ENCODE results near the gene EML1.
A peak's percentile ranks its signal among the peaks of the same experiment; 100 is the strongest.
"Not testable (repeated sequence)": the region's sequence is repeated elsewhere in the genome, so short reads cannot be mapped to it uniquely, and the experiment has no call there.

Gene EML1

GRCh38 chr14:99939421-99939820, 146.2 kb downstream of the EML1 start:
- no peak for DNase-seq (ENCODE audit: low read depth)

- no peak for DNase-seq (ENCODE audit: low read depth)
These were observed 146.9 kb downstream of the EML1 start for GRCh38 chr14:99940064-99940463.

GRCh38 chr14:99941211-99941610, 148.0 kb downstream of the EML1 start:
- DNase-seq (ENCODE audit: low read depth) = no peak

GRCh38 chr14:99943620-99944019, 150.4 kb downstream of the EML1 start:
- no peak for DNase-seq (ENCODE audit: low read depth)

DNA sequence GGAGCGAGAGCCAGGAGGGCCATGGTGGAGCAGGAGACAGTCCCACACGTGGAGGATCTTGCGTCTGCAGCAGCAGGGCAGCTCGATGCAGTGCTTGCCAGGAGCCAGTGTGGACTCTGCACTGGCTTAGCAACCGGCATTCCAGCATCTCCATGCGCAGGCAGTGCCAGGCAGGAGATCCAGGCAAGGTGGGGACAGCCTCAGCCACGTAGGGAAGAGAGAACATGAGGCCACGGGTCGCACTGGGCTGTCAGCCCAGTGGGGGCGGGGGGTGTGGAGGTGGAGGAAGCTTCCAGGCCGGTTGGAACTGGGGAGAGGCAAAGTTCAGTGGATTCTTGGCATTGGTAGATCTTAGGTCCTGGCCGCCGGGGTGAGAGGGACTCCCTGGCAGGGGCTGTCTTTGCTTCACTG, 151.0 kb downstream of the EML1 start:
- no peak for DNase-seq (ENCODE audit: low read depth)

DNA sequence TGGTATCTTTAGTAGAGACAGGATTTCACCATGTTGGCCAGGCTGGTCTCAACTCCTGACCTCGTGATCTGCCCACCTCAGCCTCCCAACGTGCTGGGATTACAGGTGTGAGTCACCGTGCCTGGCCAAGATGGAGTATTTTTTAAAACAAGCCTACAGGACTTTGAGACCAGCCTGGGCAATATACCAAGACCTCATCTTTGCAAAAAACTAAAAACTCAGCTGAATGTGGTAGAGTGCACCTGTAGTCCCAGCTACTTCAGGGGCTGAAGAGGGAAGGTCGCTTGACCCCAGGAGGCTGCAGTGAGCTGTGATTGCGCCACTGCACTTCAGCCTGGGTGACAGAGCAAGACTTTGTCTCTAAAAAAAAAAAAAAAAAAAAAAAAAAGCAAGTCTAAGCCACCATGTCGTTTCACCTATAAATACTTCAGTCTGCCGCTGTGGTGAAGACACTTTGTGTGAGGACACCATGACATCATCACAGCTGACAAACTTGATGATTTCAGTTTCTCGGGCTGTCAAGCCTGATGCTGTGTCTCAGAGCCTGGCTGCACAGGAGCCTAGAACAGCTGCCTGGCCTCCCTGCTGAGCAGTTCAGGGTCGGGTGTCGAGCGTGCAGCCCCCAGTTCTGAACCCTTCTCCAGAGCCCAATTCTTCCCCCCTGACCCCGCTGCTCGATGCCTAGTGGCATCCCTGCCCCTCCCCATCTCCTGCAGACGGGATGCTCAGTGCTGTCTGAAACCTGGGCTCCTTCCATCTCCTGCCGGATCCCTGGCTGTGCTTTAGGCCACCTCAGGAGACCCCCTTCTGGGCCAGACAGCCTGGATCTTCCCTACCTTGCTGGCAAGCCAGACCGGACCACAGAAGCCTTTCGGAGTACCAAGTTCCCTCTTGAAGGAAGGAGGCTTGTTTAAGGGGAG, 152.8 kb downstream of the EML1 start:
- no peak for DNase-seq (ENCODE audit: low read depth)

GRCh38 chr14:99946652-99947489, 153.7 kb downstream of the EML1 start:
- no peak for DNase-seq (ENCODE audit: low read depth)

DNA sequence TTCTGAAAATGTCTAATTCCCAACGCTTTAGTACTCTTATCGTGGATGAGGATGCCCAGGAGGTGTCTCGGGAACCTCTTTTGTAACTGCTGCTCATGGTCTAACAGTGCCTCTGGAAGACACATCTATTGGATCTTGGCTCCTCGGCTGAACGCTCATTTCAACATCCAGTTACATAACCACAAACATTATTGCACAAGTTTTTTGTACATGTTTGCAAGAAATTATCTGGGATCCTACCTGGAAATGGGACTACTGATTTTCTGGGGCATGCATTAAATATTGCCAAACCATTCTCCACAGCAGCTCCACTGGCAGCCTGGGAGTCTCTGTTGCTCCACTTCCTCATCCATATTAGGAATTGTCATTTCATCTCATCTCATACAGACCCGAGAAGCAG, 154.5 kb downstream of the EML1 start:
- no peak for DNase-seq (ENCODE audit: low read depth)

DNA sequence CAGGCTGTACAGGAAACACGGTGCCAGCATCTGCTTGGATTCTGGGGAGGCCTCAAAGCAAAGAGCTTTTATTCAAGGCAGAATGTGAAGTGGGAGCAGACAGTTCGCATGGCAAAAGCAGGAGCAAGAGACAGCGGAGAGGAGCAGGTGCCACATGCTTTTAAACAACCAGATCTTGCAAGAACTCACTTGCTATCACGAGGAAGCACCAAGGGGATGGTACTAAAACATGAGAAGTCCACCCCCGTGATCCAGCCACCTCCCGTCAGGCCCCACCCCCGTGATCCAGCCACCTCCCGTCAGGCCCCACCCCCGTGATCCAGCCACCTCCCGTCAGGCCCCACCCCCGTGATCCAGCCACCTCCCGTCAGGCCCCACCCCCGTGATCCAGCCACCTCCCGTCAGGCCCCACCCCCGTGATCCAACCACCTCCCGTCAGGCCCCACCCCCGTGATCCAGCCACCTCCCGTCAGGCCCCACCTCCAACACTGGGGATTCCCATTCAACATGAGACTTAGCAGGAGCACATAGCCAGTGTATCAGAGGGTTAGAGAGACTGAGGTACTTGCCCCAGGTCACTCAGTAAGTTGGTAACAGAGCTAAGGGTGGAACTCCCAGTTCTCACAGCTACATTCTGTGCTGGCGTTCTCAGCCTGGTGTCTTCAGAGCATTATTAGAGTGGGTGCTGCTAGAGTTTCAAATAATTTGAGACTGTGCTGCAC, 156.0 kb downstream of the EML1 start:
- DNase-seq (ENCODE audit: low read depth) = not testable (repeated sequence)

DNA sequence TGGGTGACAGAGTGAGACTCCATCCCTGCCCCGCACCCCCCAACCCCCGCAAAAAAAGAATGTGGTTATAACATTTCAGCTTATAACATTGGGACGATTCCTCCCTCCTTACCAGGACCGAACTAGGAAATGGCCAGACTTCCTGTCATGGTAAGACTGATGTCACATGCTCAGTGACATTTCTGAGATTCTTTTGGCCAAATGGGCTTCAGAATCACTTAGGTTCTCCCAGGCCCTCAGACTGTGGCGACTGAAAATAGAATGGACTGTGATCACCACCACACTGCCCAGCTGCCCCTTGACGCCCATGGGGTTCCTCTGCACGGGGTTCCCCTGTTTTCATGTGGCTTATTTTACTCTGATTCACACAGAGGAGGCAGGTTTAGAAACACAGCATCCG, 157.0 kb downstream of the EML1 start:
- no peak for DNase-seq (ENCODE audit: low read depth)

GRCh38 chr14:99951085-99951484, 157.9 kb downstream of the EML1 start:
- DNase-seq (ENCODE audit: low read depth) = no peak

DNA sequence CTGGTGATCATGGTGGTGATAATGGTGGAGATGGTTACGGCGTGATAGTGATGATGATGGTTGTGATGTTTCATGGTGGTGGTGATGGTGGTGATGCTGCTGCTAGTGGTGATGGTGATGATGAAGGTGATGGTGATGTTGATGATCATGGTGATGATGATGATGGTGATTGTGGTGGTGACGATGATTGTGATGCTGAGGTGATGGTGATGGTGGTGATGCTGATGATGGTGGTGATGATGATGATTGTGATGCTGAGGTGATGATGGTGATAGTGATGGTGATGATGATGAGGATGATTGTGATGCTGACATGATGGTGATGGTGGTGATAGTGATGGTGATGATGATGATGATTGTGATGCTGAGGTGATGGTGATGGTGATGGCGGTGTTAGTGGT, 158.8 kb downstream of the EML1 start:
- no peak for DNase-seq (ENCODE audit: low read depth)

GRCh38 chr14:99952453-99952852, 159.2 kb downstream of the EML1 start:
- DNase-seq (ENCODE audit: low read depth) = no peak

DNA sequence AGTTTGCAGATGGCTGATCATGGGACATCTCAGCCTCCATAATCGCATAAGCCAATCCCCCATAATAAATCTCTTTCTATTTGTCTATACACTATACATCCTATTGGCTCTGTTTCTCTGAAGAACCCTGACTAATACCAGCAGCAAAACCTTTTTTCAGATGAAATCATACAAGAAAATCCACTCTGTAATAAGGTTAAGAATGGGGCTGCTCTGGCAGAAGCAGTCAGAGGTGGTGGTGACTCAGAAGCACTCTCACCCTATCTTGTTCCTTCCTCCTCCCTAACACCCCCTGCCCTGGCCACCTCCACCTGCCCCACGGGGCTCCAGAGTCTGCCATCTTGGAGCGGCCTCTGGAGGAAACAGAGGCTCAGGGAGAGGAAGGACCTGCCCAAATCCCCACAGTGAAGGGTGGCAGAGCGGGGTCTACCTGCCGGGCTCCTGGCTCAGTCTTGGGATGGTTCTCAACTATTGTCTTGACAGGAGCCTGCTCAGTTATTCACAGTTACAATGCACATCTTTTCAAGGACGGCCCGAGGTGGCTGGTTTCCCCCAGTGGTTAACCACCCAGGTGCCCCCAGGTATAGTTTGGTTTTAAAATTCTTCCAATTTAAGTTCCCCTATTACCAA, 162.7 kb downstream of the EML1 start:
- no peak for DNase-seq (ENCODE audit: low read depth)

GRCh38 chr14:99958380-99958779, 165.2 kb downstream of the EML1 start:
- DNase-seq (ENCODE audit: low read depth) = no peak

DNA sequence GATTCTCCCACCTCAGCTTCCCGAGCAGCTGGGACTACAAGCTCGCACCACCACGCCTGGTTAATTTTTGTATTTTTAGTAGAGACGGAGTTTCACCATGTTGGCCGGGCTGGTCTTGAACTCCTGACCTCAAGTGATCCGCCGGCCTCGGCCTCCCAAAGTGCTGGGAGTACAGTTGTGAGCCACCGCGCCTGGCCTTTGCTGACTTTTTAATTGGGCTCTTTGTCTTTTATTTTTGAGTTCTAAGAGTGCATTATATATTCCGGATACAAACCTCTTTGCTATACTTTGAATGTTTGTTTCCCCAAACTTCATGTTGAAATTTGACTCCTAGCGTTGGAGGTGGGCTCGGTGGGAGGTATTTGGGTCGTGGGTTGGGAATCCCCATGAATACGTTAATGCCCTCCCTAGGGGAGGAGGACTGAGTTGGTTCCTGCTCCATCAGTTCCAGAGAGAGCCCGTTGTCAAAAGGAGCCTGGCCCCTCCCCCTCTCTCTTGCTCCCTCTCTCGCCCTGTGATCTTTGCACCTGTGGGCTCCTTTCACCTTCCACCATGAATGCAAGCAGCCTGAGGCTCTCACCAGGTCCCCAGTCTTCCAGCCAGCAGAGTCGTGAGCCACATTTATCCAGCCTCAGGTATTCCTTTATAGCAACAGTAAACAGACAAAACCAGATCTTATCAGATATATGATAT, 168.8 kb downstream of the EML1 start:
- no peak for DNase-seq (ENCODE audit: low read depth)

- no peak for DNase-seq (ENCODE audit: low read depth)
These were observed 171.8 kb downstream of the EML1 start for GRCh38 chr14:99964979-99965378.

DNA sequence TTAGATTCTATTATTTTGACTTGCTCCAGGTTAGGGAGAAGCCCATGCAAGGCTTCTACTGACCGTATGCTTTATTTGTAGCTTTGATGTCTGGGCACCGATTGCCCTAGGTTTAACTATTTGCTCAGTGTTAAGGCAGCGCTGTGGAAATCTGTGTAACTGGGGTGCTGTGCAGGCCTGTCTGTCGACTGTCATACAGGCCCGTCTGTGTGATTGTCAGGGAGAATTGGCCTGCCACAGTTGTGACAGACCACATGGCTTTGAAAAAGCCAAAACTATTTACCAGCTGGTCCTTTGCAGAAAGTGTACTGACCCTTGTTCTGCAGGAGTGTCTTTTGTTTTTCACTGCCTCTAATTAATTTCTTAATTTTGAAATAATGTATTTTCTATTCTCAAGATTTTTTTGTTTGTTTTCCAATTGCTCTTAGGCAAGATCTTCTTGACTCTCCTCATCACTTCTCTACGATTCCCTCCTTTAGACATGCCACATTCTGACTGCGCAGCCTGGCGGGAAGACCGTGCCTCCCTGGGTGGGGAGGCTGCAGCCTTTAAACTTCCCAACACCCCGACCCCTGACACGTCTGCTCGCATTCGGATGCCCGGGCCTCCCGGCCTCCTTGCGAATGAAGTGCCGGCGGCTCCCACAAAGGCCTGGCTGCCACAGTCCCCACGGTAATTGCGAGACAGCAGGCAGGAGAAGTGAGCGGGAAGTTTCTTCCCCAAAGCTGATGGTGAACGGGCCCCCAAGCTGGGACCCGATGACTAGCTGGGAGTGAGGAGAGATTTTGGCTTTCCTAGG, 173.0 kb downstream of the EML1 start:
- DNase-seq (ENCODE audit: low read depth) = no peak

DNA sequence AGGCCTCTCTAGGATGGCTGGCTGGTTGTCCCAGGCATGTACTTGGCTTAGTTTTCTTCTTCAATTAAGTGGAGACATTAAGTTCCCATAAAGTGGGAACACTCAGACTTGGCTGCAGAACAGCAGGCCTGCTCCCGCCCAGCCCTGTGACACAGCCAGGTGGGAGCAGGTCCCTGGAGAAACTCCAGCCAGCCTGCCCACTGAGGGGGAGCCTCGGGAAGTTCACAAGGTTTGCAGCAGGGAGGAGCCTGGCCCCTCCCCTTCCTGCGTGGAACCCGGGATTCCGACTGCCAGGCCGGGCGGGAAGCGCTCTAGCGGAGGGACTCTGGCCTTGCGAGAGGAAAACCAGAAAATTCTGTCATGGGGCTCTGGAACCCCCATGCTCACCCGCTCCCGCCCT, 173.7 kb downstream of the EML1 start:
- no peak for DNase-seq (ENCODE audit: low read depth)

GRCh38 chr14:99968191-99968920, 175.1 kb downstream of the EML1 start:
- DNase-seq (ENCODE audit: low read depth) = peak; percentile 69

Data from GM04503 (cell line).